HepG2 (cell line): Measurements from ENCODE around the gene PRSS33. TPM values are rescaled to one million over a fixed set of nuclear protein-coding genes. Genes with fewer than 3 reads are reported as not detected.

Source experiments
- ATAC-seq: fragments of 200-7000 bp; cut with Tn5 transposase; 3 replicates; pipeline ENCODE4 v1.9.1; 2020; ENCODE audit warnings: mild to moderate bottlenecking, moderate library complexity
- BruUV-seq: library from RNA; stranded (reverse); fragments of 400-500 nt; replicated peaks from 2 replicates; lab custom pipeline; 2021; lab: Mats Ljungman, UMichigan
- CTCF ChIA-PET: fragments of 300-600 bp; formaldehyde crosslinking; extraction: SDS; loops from one replicate; lab custom pipeline; 2021; ENCODE audit warnings: low total read pairs, inconsistent platforms, low intra/inter-chr PET ratio; lab: Yijun Ruan, JAX
- POLR2A ChIA-PET: fragments of 350-600 bp; sonication (Branson Sonifier 250); formaldehyde crosslinking; loops from one replicate; lab custom pipeline; 2020; ENCODE audit warnings: antibody characterized with exemption, inconsistent platforms; lab: Yijun Ruan, JAX
- DNase-seq: peaks from one replicate; pipeline ENCODE4 v3.0.0-alpha.2; 2015; ENCODE audit warnings: low spot score
- FAIRE-seq: peaks from 3 replicates; lab custom pipeline; 2011; peaks lifted over from hg19 to GRCh38; lab: Jason Lieb, UNC
- H2AFZ ChIP-seq: one replicate; pipeline ENCODE4 v1.6.1; 2011; ENCODE audit warnings: low read length, inconsistent platforms
- H3K27ac ChIP-seq: fragments of 300-600 bp; 3 replicates; pipeline ENCODE4 v1.8.0; 2011; ENCODE audit warnings: mixed run types, mild to moderate bottlenecking, mixed read lengths, low read length, inconsistent platforms; ENCODE audit not compliant: insufficient read depth; ENCODE audit errors: extremely low read length
- H3K27me3 ChIP-seq, 2 experiments: fragments of 200-600 bp in 1 of 2; 2 replicates in 1 of 2; 3 replicates in 1 of 2; pipeline versions ENCODE4 v1.6.0 to v1.8.0; 2011; ENCODE audit warnings: low read length in 2 of 2, mild to moderate bottlenecking in 2 of 2, moderate library complexity in 2 of 2, inconsistent platforms in 1 of 2; ENCODE audit not compliant: insufficient read depth in 2 of 2, control insufficient read depth in 1 of 2
- H3K36me3 ChIP-seq, 2 experiments: fragments of 200-600 bp in 1 of 2; replicated peaks in 1 of 2; 2 replicates in 1 of 2; 3 replicates in 1 of 2; pipeline versions ENCODE4 v1.5.1 to v1.8.0; 2011; ENCODE audit warnings: low read length in 2 of 2, inconsistent platforms in 1 of 2; ENCODE audit not compliant: insufficient read depth in 2 of 2, control insufficient read depth in 1 of 2
- H3K4me1 ChIP-seq: 2 replicates; pipeline ENCODE4 v1.5.1; 2012; ENCODE audit warnings: low read length, inconsistent platforms; ENCODE audit not compliant: insufficient read depth
- H3K4me2 ChIP-seq: 2 replicates; pipeline ENCODE4 v1.6.0; 2011; ENCODE audit warnings: low read depth, low read length, inconsistent platforms
- H3K4me3 ChIP-seq, 3 experiments: fragments of 200-600 bp in 1 of 3; sonication (generic), shearing (Covaris generic) in 1 of 3; replicated peaks in 1 of 3; 2 replicates each; pipeline ENCODE4 v1.5.1; 2011 to 2016; ENCODE audit warnings: low read length in 3 of 3, inconsistent platforms in 2 of 3, low read depth in 2 of 3, mild to moderate bottlenecking in 2 of 3, control low read depth in 1 of 3, mixed read lengths in 1 of 3; ENCODE audit not compliant: insufficient read depth in 1 of 3
- H3K79me2 ChIP-seq: one replicate; pipeline ENCODE4 v1.6.1; 2011; ENCODE audit warnings: low read length, inconsistent platforms; ENCODE audit not compliant: insufficient read depth
- H3K9ac ChIP-seq: 2 replicates; pipeline ENCODE4 v1.6.0; 2011; ENCODE audit warnings: mild to moderate bottlenecking, low read depth, low read length, inconsistent platforms; ENCODE audit not compliant: insufficient read depth
- H3K9me3 ChIP-seq: 2 replicates; pipeline ENCODE4 v1.5.1; 2012; ENCODE audit warnings: mild to moderate bottlenecking, low read length
- H4K20me1 ChIP-seq: 2 replicates; pipeline ENCODE4 v1.6.0; 2011; ENCODE audit warnings: inconsistent platforms, mild to moderate bottlenecking, low read length, moderate library complexity; ENCODE audit not compliant: insufficient read depth
- CBX1 ChIP-seq: IDR thresholded peaks from one replicate; pipeline ENCODE4 v1.6.1; 2016; ENCODE audit warnings: antibody characterized with exemption, low read depth
- CENPT ChIP-seq: sonication (generic); formaldehyde crosslinking; IDR thresholded peaks from 2 replicates; pipeline ENCODE4 v1.8.0; 2022; ENCODE audit warnings: low read depth, mild to moderate bottlenecking, moderate library complexity, missing genetic modification reagents
- DDIT3 ChIP-seq: sonication (generic); formaldehyde crosslinking; IDR thresholded peaks from 2 replicates; pipeline ENCODE4 v1.4.0; 2020; ENCODE audit warnings: mild to moderate bottlenecking, missing genetic modification reagents
- FOXA1 ChIP-seq, 2 experiments: fragments of 450-650 bp in 1 of 2; sonication (generic) in 1 of 2; formaldehyde crosslinking in 1 of 2; IDR thresholded peaks; 2 replicates each; pipeline versions ENCODE4 v1.4.0 to v1.6.1; 2016 to 2020; ENCODE audit warnings: missing genetic modification reagents in 1 of 2
- RELA ChIP-seq: sonication (generic); formaldehyde crosslinking; IDR thresholded peaks from 2 replicates; pipeline ENCODE4 v1.4.0; 2020; ENCODE audit warnings: missing genetic modification reagents
- THRA ChIP-seq: sonication (generic); formaldehyde crosslinking; IDR thresholded peaks from 2 replicates; pipeline ENCODE4 v1.4.0; 2020; ENCODE audit warnings: missing genetic modification reagents, borderline replicate concordance
- USF2 ChIP-seq, 2 experiments: sonication (generic) in 1 of 2; formaldehyde crosslinking in 1 of 2; IDR thresholded peaks; 2 replicates each; pipeline versions ENCODE4 v1.5.1 to v1.6.1; 2011 to 2020; ENCODE audit warnings: borderline replicate concordance in 1 of 2, low read depth in 1 of 2, low read length in 1 of 2, mild to moderate bottlenecking in 1 of 2, missing genetic modification reagents in 1 of 2, moderate library complexity in 1 of 2
- WIZ ChIP-seq: sonication (generic); formaldehyde crosslinking; IDR thresholded peaks from 2 replicates; pipeline ENCODE4 v1.5.1; 2020; ENCODE audit warnings: mild to moderate bottlenecking, missing genetic modification reagents
- ZBTB20 ChIP-seq: sonication (generic); formaldehyde crosslinking; IDR thresholded peaks from 2 replicates; pipeline ENCODE4 v1.8.1; 2023; ENCODE audit warnings: missing genetic modification reagents, low read depth, mild to moderate bottlenecking, borderline replicate concordance
- ZNF138 ChIP-seq: sonication (generic); formaldehyde crosslinking; IDR thresholded peaks from 2 replicates; pipeline ENCODE4 v1.5.0; 2020; ENCODE audit warnings: mild to moderate bottlenecking, low read depth, missing genetic modification reagents
- ZNF468 ChIP-seq: sonication (generic); formaldehyde crosslinking; IDR thresholded peaks from 2 replicates; pipeline ENCODE4 v1.8.0; 2022; ENCODE audit warnings: mild to moderate bottlenecking, moderate library complexity, missing genetic modification reagents
- ZNF749 ChIP-seq: sonication (generic); formaldehyde crosslinking; IDR thresholded peaks from 2 replicates; pipeline ENCODE4 v1.8.0; 2022; ENCODE audit warnings: mild to moderate bottlenecking, missing genetic modification reagents, moderate library complexity, borderline replicate concordance
- ZNF780A ChIP-seq: sonication (generic); formaldehyde crosslinking; IDR thresholded peaks from 2 replicates; pipeline ENCODE4 v1.8.0; 2022; ENCODE audit warnings: mild to moderate bottlenecking, missing genetic modification reagents, moderate library complexity
- WGBS: methylation state at CpG from one replicate; pipeline ENCODE4 v1.1.6; 2017; ENCODE audit warnings: low lambda C conversion rate; 5-methylcytosine and 5-hydroxymethylcytosine counted together
- in situ Hi-C: cut with HindIII; loops from 2 replicates; pipeline ENCODE4 v1.10.0; 2017; ENCODE audit warnings: low pct_unique_long_range_greater_than_20kb; ENCODE audit not compliant: extremely low pct_ligation_motif_present
- intact Hi-C: fragments of 100-400 bp; cut with micrococcal nuclease; formaldehyde crosslinking; loops from one replicate; pipeline ENCODE4 v1.10.0; 2022; ENCODE audit not compliant: unreplicated experiment
- polyA plus RNA-seq, 8 experiments: library from polyadenylated mRNA; depleted of rRNA in 3 of 8; stranded (reverse) in 7 of 8; unstranded in 1 of 8; fragments of >200 nt; fragmentation: Illumina TruSeq in 4 of 8; extraction: Trizol in 4 of 8; gene quantifications; 2 replicates each; pipeline versions ENCODE4 v1.2.1 to v1.2.3, GENCODE V29; 2011 to 2016; ENCODE audit warnings: low read depth in 4 of 8, missing spikeins in 1 of 8, mixed read lengths in 1 of 8; ENCODE audit not compliant: insufficient read depth in 1 of 8
- total RNA-seq, 5 experiments: library from RNA; depleted of rRNA; stranded (reverse); fragments of >200 nt; fragmentation: Illumina TruSeq; extraction: Trizol; gene quantifications; 2 replicates each; pipeline ENCODE4 v1.2.3, GENCODE V29; 2016; ENCODE audit warnings: low read depth in 1 of 5

PRSS33 gene
- total and polyA plus RNA-seq, 2 of the 13 experiments (the other 11 are each of a cell fraction or from before 2014, with no cell fraction given), result not detected

GRCh38 chr16:2831203-2831602, 43.8 kb upstream of the PRSS33 start:
- peaks cover 52% of the 10 kb centered on the region for H3K4me1 ChIP-seq
- 64% methylated on average over 6 of the region's 15 CpGs for WGBS
- peaks cover 1 to 53% of the 10 kb centered on the region in 2 experiments; a peak in 4 of 5 replicates for H3K27me3 ChIP-seq
- no peaks in the 10 kb centered on the region for H3K9me3 ChIP-seq
- no peak overlapping the region for H3K4me3 ChIP-seq
- BruUV-seq, result no TSS peak
- FAIRE-seq (no peak), DNase-seq (no peak)
- intact Hi-C loops, result no loop called here
- CTCF ChIA-PET, result no interaction called here
- POLR2A ChIA-PET, result no interaction called here
- no peaks in the 10 kb centered on the region for H3K79me2 ChIP-seq
- TF ChIP-seq RELA (CRISPR knock-in tag), result no peak
- no peak for TF ChIP-seq DDIT3 (CRISPR knock-in tag)
- no peak for TF ChIP-seq FOXA1 (IDR thresholded peaks at IDR 0.05)
- no peak for TF ChIP-seq FOXA1 (CRISPR knock-in tag; IDR thresholded peaks at IDR 0.05)
- TF ChIP-seq ZBTB20 (CRISPR knock-in tag), result no peak
- TF ChIP-seq USF2 (IDR thresholded peaks at IDR 0.05; ENCODE audit: low read depth, low read length), result no peak
- no peak for TF ChIP-seq USF2 (CRISPR knock-in tag; IDR thresholded peaks at IDR 0.05; ENCODE audit: borderline replicate concordance)
- TF ChIP-seq ZNF780A, result no peak
- TF ChIP-seq CENPT (CRISPR knock-in tag), result no peak
- TF ChIP-seq THRA (CRISPR knock-in tag), result no peak
- no peak for TF ChIP-seq CBX1
- no peak for TF ChIP-seq ZNF138 (CRISPR knock-in tag)
- no peak for TF ChIP-seq WIZ (CRISPR knock-in tag)
- TF ChIP-seq ZNF468 (CRISPR knock-in tag), result no peak
- no peak for TF ChIP-seq ZNF749 (CRISPR knock-in tag)
- TF ChIP-seq, all 625 proteins: peak for 0
- Histone ChIP-seq H3K4me2 (no peak overlapping the region), H2AFZ (no peak overlapping the region), H4K20me1 (no peaks in the 10 kb centered on the region), H3K27ac (no peak overlapping the region), H3K9ac (no peak overlapping the region), H3K36me3 (no peaks in the 10 kb centered on the region)
- in situ Hi-C loops, result no loop called here
- no peak for ATAC-seq
